ENCODE data around the gene GBX2.

The GBX2 gene

DNA sequence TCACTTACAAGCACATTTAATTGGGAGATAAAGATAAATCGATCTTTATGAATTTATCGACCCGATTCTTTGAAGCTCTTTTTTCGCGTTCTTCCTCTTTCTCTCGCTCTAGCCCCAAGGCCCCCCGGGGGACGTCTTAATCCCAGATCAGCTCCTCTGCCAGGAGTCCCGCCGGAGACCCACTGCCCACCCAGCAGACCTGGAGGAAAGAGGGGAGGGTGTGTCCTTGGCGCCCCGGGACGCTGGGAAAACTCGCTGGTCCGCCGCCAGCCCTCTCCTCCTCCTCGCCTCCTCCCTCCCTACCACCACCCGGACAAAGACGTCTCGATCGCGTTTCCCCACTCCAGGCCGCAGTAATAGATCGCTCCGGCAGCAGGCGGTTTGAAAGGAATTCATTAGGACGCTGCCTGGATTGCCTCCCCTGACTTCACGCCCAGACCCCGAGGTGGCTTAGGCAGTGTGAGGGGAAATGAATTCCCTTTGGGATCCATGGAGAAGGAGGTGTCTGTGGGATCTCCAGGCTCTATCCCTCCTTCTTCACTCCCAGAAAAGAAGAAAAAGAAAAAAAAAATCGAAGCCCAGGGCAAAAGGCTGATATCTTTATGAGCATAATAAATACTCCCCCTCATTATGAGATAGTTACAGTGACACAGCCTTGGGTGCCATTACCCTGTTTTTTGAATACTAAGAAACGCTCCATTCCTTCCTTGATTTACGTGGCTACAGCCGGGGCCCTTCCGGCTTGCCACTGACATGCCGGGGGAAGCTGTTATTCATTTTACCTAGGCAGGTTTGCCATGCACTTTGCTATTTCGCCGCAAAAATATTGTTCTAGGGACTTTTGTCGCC lies 1.8 kb upstream of the GBX2 start:
- DNase-seq: no peak

- peak in 1 of 58 donors; percentile 21 for DNase-seq
Measured at GRCh38 chr2:236169151-236169721, 1.1 kb upstream of the GBX2 start.

GRCh38 chr2:236167297-236168109 lies 683 bp downstream of the GBX2 start:
- DNase-seq: no peak

DNA sequence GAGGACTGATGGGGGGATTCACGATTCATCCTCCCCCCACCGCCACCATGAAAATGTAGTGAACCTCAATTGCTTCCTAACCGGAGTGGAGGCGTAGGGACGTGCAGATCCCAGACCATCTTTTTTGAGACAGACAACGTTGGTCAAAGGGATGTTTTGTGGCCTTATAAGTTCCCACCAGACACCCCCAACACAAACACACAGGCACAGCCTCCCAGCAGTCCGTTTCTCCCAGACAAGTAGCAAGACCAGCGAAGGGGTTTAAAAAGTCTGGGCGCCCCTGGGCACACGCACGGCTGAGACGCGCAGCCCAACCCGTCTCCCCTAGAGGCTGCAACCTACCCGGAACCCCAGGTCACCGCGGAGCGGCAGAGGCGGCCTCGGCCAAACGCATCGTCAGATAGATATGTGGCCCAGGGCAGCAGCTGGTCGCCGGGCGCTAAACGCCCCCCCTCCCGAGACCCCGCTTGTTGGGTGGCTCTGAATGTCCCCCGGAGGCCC lies 1.3 kb downstream of the GBX2 start:
- no peak for DNase-seq

DNA sequence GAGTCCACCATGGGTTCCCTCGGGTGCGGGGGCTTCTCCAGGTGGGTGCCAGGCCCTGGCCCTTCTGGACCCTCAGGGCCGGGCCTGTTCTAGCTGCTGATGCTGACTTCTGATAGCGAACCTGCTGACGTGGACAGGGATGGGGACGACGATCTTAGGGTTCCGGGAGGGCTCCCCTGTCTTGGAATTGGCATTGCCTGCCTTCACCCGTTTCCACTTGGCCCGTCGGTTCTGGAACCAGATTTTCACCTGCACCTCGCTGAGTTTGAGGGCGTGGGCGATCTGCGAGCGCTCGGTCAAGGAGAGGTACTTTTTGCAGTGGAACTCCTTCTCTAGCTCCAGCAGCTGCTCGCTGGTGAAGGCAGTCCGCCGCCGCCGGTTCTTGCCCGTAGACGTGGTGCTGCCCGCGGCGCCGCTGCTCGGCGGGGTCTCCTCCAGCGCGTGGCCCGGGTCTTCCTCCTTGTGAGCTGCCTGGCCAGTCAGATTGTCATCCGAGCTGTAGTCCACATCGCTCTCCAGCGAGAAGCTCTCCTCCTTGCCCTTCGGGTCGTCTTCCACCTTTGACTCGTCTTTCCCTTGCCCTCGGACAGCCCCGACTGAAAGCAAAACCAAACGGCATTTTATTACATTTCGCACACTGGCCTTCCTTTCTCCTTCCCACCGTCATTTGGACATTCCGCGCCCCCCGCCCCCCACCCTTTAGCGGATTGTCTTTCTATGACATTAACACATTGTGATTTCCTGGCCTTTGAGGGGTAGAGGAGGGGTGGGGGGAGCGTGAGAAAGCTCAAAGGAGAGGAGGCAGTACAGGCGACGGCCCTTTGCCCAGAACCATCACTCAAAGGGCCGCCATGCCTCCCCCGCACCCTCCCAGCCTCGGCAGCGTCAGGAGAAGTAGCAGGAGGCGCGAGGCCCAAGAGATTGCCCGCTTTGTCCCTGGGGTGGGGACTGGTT lies 2.1 kb downstream of the GBX2 start:
- no peak for DNase-seq

DNA sequence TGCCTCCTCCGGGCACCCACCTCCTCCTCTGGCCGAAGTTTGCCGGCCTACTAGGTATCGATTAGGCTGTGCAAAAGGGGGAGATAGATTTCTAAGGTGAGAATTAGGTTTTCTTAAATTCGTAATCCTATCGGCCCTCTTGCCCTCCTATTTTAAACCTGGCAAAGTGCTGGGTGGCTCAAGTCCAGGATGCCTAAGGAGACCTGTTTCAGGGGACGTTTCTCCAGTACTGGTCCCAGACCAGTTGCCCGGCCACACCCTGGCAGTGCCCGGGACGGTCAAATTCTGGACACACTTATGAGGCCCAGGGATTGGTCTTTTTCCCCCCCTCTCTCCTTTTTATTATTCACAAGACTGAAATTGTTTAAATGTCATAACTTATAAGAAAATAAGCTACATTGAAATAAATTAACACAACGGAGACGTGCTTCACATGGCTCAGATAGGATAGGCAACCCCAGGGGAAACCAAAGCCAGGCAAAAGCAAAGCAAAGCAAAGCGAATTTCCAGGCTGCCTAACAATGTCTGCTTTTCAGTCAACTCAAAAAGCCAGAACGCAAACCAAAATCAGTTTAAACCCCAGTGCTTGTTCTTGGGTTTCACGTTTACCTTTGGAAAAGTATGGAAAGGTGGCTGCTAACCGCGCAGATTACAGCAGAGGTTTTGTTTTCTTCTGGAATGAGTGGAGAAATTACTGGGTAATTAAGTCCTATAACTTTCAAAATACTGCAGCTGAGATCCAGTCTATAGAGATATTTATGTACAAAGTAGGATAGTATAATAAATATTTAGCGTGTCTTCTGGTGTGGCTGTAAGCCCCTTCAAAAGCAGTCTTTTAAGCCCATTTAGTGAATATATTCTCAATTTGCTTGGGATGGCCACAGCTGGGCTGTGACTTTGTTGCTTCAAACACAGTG lies 3.0 kb downstream of the GBX2 start:
- no peak for DNase-seq

GRCh38 chr2:236164201-236164924 lies 3.8 kb downstream of the GBX2 start:
- DNase-seq: no peak

DNA sequence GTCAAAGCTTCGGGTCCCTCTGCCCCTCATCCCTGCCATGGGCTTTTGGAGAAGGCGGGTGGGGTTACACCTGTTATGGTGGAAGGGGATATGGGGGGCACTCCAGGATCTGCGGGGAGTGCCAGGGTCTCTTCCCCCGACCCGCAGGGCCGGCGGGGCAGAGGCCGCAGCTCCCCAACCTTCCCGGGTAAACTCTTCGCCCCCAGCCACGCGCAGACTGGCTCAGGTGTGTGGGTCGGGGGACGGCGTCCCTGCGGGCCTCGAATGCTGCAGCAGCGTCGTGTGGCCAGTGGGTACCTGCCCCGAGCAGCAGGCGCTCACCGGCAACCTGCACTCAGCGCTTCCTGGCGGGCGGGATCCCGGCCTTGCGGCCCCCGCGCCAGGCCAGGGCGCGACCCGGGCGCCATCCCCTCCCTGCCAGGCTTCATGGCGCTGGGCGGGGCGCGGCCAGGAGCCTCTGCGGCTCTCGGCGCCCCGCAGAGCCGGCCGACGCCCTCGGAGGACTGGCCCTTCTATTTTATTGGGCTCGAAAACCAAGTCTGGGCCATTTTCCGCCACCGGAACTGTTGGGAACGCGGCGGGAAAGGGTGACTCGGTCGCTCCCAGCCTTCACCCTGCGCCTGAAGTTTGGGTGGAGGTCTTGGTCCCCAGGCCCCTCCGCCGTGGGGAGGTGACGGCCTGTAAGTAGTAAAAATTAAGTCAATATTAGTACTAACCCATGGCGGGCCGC lies 4.5 kb downstream of the GBX2 start:
- DNase-seq: no peak

GRCh38 chr2:236162882-236163470 lies 5.2 kb downstream of the GBX2 start:
- no peak for DNase-seq

GRCh38 chr2:236162031-236162845 lies 5.9 kb downstream of the GBX2 start:
- no peak for DNase-seq

- no peak for DNase-seq
Measured at GRCh38 chr2:236161531-236161930, 6.7 kb downstream of the GBX2 start.

GRCh38 chr2:236161082-236161462 lies 7.1 kb downstream of the GBX2 start:
- DNase-seq: no peak

GRCh38 chr2:236160366-236161081 lies 7.7 kb downstream of the GBX2 start:
- no peak for DNase-seq

- no peak for DNase-seq
Measured at GRCh38 chr2:236159778-236160170, 8.4 kb downstream of the GBX2 start.

GRCh38 chr2:236158969-236159777 lies 9.0 kb downstream of the GBX2 start:
- DNase-seq: no peak

Measured in anterior cingulate cortex (tissue), 58 donors.